ENCODE results near the gene TMEM179.

The TMEM179 gene

DNA sequence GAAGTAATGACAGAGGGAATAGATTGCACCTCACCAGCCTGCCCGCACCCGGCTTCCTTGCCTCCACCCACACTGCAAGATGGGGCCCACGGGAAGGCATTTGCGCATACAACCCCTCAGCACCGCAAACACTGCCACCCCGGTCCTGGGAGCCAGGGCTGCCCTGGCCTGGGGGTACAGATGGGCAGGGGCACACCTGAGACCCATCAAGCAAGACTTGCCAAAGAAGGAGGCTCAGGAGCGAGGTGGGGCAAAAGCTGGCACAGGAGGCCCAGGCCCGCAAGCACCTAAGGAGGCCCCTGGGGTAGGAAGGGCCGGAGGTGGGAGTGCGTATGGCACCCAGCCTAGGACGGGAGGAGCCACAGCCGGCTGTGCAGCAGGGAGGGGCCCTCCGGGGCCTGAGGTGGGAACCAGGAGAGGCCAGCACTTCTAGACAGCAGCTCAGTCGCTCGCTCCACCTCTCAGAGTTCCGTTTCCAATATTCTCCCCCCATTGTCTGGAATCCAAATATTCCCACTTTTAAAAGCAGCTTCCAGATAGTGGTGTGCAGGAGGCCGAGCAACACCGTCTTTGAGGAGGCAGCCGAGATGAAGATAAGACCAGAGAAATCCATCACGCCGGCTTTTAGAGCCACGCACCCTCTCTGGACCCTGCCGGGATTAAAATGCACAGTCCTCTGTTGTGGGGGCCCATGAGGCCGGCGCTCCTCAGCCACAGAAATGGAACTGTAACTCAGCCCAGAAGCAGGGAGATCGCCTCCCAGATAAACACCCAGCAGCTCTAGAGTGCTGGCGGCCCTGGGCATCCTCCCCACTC is 37.2 kb downstream of the TMEM179 start:
- H3K27ac ChIP-seq (ENCODE audit: low read length): no peak overlapping the region
- no peak overlapping the region for H3K4me3 ChIP-seq (ENCODE audit: low read length in 2 of 2)
- no peak overlapping the region for H3K9ac ChIP-seq (ENCODE audit: low read length in 2 of 2)
- no peaks in the 10 kb centered on the region for H3K36me3 ChIP-seq (ENCODE audit: control insufficient read depth in 2 of 2, insufficient read depth in 2 of 2, low read length in 2 of 2)
- H3K4me1 ChIP-seq (ENCODE audit: control insufficient read depth, insufficient read depth, low read length): peaks cover 6% of the 10 kb centered on the region
- peaks cover 16 to 28% of the 10 kb centered on the region in 2 donors for H3K27me3 ChIP-seq (ENCODE audit: control insufficient read depth in 1 of 2, insufficient read depth in 2 of 2, low read length in 2 of 2)
- H3K9me3 ChIP-seq (ENCODE audit: control insufficient read depth in 2 of 2, low read length in 2 of 2): no peaks in the 10 kb centered on the region

DNA sequence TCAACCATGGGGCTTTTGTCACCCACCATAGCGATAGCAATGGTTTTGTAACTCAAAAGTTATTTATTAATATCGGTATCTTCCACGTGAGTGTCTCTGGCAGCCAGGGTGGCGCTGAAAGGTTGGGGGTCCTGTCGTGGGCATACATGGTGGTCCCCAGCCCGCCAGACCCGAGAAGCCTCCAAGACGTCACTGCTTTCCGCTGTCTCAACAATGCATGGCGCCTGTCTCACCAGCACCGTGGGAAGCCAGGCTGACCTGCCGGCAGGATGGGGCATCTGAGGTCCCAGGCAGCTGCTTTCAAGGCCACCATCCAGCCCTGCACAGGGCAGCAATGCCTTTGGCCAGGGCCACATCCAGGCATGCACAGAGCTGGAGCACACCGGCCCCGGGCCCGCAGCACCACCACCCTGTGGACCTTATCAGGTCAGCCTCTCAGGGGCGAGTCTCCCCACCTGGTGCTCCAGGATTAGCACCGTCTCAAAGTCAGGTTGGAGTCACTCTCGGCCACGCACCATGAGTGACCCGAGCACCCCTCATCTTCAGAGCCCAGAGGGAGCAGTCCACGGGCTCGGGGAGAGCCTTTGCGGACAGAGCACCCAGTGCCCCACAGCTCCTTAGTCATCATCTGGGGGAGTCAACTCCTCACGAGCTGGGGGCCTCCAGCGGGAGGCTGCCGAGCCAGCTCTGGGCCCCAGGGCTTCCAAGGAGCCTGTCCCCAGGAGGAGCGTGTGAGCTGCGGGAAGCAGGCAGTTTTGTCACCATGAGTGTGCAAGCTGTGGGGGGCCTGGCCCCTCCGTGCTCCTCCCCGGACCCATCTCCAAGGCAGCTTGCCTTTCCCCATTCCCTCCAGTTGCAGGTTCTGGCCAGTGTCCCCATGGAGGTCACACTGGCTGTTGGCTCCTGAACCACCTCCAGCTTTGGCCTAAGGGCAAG is 39.6 kb downstream of the TMEM179 start:
- Histone ChIP-seq H3K27me3 (ENCODE audit: control insufficient read depth in 1 of 2, insufficient read depth in 2 of 2, low read length in 2 of 2) (peaks cover 19 to 28% of the 10 kb centered on the region in 2 donors), H3K27ac (ENCODE audit: low read length) (no peak overlapping the region), H3K9ac (ENCODE audit: low read length in 2 of 2) (no peak overlapping the region), H3K4me1 (ENCODE audit: control insufficient read depth, insufficient read depth, low read length) (peaks cover 6% of the 10 kb centered on the region), H3K9me3 (ENCODE audit: control insufficient read depth in 2 of 2, low read length in 2 of 2) (no peaks in the 10 kb centered on the region), H3K36me3 (ENCODE audit: control insufficient read depth in 2 of 2, insufficient read depth in 2 of 2, low read length in 2 of 2) (no peaks in the 10 kb centered on the region), H3K4me3 (ENCODE audit: low read length in 2 of 2) (no peak overlapping the region)

DNA sequence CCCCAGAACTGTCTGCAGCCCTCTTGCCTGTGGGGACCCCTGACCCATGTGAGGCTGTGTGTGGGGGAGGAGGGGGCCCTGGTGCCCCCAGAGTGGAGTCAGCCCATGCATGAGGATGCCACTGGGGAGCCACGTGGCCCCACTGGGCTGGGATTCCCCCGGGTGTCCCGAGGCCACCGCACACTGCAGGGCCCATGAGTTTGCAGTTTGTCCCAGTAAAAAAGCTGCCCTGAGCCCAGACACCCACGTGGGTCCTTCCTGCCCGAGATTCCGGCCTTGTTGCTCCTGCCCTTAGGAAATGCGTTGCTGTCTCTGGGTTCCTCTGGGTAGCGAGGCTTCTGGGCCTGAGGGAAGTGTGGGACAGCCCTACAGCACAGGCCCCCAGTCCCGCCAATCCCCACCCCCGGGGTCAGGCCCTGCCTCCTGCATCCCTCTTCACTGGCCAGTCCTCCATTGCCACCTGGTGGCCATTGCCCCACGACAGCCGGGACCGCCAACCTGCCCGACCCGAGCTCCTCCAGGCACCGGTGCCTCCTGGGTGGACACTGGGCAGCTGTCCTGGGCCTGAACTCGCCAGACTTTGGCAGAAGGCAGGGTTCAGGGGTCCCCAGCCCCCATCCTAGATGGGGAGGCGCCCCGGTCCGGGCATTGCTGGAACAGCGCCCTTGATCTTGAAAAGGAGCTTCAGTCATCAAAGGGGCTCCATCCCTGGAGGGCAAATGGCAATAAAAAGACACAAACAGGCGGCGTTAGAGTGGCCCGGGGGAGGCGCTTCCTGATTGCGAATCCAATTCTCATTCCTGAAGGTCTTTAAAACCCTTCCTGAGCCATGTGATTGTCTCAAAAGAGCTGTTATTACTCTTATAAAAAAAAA is 40.6 kb downstream of the TMEM179 start:
- H3K36me3 ChIP-seq (ENCODE audit: control insufficient read depth in 2 of 2, insufficient read depth in 2 of 2, low read length in 2 of 2): no peaks in the 10 kb centered on the region

DNA sequence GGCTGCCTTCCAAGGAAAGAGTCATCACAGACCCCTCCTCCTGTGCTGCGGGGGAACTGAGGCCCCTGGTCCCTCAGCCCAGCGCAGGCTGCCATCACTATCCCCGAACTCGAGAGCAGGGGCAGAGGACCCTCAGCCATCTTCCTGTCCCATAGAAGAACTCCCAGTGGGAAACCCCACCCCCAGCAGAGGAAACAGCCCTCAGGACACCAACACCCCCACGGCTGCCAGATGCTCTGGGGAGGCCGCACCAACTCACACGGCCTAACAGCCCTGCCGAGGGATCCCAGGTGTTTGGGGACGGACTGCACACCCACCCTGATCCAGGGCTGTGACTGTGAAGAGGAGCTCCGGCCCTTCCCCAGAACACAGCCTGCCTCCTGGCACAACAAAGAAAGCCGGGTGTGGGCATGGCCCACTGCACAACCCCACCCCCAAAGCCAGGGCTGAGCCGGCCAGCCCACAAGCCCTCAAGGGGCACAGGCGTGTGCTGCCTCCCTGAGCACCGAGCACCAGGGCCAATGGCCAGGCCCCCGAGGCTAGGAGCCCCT is 41.3 kb downstream of the TMEM179 start:
- Histone ChIP-seq H3K4me1 (ENCODE audit: control insufficient read depth, insufficient read depth, low read length) (peaks cover 6% of the 10 kb centered on the region), H3K27ac (ENCODE audit: low read length) (no peak overlapping the region), H3K9me3 (ENCODE audit: control insufficient read depth in 2 of 2, low read length in 2 of 2) (no peaks in the 10 kb centered on the region), H3K36me3 (ENCODE audit: control insufficient read depth in 2 of 2, insufficient read depth in 2 of 2, low read length in 2 of 2) (no peaks in the 10 kb centered on the region), H3K27me3 (ENCODE audit: control insufficient read depth in 1 of 2, insufficient read depth in 2 of 2, low read length in 2 of 2) (peaks cover 15 to 28% of the 10 kb centered on the region in 2 donors), H3K9ac (ENCODE audit: low read length in 2 of 2) (no peak overlapping the region), H3K4me3 (ENCODE audit: low read length in 2 of 2) (no peak overlapping the region)

More for the DNA sequence above, 40.6 kb downstream of the TMEM179 start:
- no peak overlapping the region for H3K4me3 ChIP-seq (ENCODE audit: low read length in 2 of 2)
- peaks cover 19 to 28% of the 10 kb centered on the region in 2 donors for H3K27me3 ChIP-seq (ENCODE audit: control insufficient read depth in 1 of 2, insufficient read depth in 2 of 2, low read length in 2 of 2)
- peaks cover 6% of the 10 kb centered on the region for H3K4me1 ChIP-seq (ENCODE audit: control insufficient read depth, insufficient read depth, low read length)
- no peaks in the 10 kb centered on the region for H3K9me3 ChIP-seq (ENCODE audit: control insufficient read depth in 2 of 2, low read length in 2 of 2)
- H3K27ac ChIP-seq (ENCODE audit: low read length): no peak overlapping the region
- no peak overlapping the region for H3K9ac ChIP-seq (ENCODE audit: low read length in 2 of 2)

DNA sequence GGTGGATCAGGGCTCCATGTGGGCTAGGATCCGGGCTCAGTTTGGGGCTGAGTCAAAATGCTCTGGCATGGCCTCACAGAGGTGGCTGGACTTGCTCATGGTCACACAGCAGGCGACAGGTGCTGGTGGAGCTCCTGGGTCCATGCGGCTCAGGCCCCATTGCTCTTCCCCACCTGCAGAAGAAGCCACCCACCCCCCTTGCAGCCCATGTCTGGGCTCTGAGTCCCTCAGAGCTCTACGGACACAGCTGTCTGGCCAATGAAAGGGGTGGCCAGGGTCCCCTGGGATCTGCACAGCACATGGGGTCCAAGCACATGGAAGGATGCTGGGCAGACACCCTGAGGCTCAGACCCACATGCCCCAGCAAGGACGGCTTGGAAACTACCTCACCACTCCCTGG is 42.0 kb downstream of the TMEM179 start:
- Histone ChIP-seq H3K27me3 (ENCODE audit: control insufficient read depth in 1 of 2, insufficient read depth in 2 of 2, low read length in 2 of 2) (peaks cover 15 to 28% of the 10 kb centered on the region in 2 donors), H3K27ac (ENCODE audit: low read length) (no peak overlapping the region), H3K9ac (ENCODE audit: low read length in 2 of 2) (no peak overlapping the region), H3K4me1 (ENCODE audit: control insufficient read depth, insufficient read depth, low read length) (peaks cover 6% of the 10 kb centered on the region), H3K36me3 (ENCODE audit: control insufficient read depth in 2 of 2, insufficient read depth in 2 of 2, low read length in 2 of 2) (no peaks in the 10 kb centered on the region), H3K9me3 (ENCODE audit: control insufficient read depth in 2 of 2, low read length in 2 of 2) (no peaks in the 10 kb centered on the region), H3K4me3 (ENCODE audit: low read length in 2 of 2) (no peak overlapping the region)

DNA sequence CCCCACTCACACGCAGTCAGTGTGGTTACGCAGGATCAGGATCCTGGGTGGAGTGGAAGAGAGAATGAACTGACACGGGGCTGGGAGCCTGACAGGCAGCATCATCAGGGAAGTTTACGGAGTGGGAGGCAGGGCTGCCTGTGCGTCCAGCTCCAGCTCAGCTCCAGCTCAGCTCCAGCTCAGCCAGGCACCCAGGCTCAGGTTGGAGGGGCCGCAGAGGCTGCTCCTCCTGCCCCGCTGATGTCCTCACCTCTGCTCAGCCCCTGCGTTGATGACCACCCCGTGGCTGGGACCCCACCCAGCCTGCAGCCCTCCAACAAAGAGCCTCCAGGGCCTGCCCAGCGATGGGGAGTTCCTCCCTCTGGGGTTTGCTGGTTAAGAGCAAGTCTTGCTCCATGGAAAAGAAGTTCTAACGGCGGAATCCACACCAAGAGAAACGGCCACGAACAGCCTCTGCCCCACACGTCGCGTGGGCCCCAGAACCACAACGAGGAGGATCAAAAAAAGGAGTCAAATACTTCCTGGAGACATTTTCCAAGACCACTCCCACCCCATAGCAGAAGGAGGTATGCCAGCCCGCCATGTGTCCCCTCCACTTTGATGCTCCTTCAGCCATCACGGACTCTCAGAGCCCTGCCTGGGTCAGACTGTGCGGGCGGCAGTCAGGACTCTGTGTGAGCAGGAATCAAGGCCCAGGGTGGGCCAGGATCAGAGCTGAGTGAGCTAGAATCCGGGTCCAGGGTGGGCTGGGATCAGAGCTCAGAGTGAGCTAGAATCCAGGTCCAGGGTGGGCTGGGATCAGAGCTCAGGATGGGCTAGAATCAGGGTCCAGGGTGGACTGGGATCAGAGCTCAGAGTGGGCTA is 42.7 kb downstream of the TMEM179 start:
- H3K9ac ChIP-seq (ENCODE audit: low read length in 2 of 2): no peak overlapping the region
- no peak overlapping the region for H3K27ac ChIP-seq (ENCODE audit: low read length)
- H3K4me3 ChIP-seq (ENCODE audit: low read length in 2 of 2): no peak overlapping the region
- peaks cover 6% of the 10 kb centered on the region for H3K4me1 ChIP-seq (ENCODE audit: control insufficient read depth, insufficient read depth, low read length)
- peaks cover 13 to 23% of the 10 kb centered on the region in 2 donors for H3K27me3 ChIP-seq (ENCODE audit: control insufficient read depth in 1 of 2, insufficient read depth in 2 of 2, low read length in 2 of 2)
- H3K9me3 ChIP-seq (ENCODE audit: control insufficient read depth in 2 of 2, low read length in 2 of 2): no peaks in the 10 kb centered on the region
- H3K36me3 ChIP-seq (ENCODE audit: control insufficient read depth in 2 of 2, insufficient read depth in 2 of 2, low read length in 2 of 2): no peaks in the 10 kb centered on the region

DNA sequence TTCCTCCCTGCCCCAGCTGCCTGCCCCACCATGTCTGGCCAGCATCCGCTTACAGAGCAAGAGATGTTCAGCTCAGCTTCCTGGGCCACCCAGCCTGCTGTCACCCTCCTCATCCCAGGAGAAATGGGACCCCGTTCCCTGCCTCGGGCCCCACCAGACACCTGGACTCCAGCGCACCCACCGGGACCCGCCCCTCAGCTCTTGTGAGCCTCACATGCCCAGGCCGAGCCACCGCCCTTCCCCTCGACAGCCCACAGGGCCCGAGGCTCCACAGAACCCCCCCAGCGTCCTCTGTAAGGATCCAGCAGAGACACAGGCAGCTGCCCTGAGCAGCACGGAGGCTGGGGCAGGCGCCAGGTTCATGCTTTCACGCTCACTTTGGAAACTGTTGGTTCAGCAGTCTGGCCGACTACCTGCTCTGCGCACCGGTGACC is 43.4 kb downstream of the TMEM179 start:
- Histone ChIP-seq H3K9me3 (ENCODE audit: control insufficient read depth in 2 of 2, low read length in 2 of 2) (no peaks in the 10 kb centered on the region), H3K36me3 (ENCODE audit: control insufficient read depth in 2 of 2, insufficient read depth in 2 of 2, low read length in 2 of 2) (no peaks in the 10 kb centered on the region), H3K27me3 (ENCODE audit: control insufficient read depth in 1 of 2, insufficient read depth in 2 of 2, low read length in 2 of 2) (peaks cover 12 to 23% of the 10 kb centered on the region in 2 donors), H3K4me3 (ENCODE audit: low read length in 2 of 2) (no peak overlapping the region), H3K9ac (ENCODE audit: low read length in 2 of 2) (no peak overlapping the region), H3K4me1 (ENCODE audit: control insufficient read depth, insufficient read depth, low read length) (peaks cover 6% of the 10 kb centered on the region), H3K27ac (ENCODE audit: low read length) (no peak overlapping the region)

DNA sequence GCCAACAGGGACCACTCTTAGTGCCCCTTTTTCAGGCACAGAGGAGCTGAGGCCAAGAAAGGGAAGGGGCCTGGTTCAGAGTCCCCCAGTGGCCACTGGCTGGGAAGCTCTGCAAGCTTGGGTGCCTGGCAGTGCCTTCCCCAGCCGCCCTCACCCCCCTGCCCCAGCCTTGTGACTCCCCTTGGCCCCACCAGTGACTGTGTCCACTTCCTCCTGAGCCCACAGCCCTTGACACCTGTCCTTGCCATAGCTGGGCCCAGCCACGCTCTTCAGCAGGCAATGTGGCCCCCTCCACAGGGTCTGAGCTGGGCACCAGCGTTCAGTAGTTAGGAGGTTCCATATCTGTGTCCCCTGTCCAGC is 44.0 kb downstream of the TMEM179 start:
- Histone ChIP-seq H3K9me3 (ENCODE audit: control insufficient read depth in 2 of 2, low read length in 2 of 2) (no peaks in the 10 kb centered on the region), H3K9ac (ENCODE audit: low read length in 2 of 2) (no peak overlapping the region), H3K36me3 (ENCODE audit: control insufficient read depth in 2 of 2, insufficient read depth in 2 of 2, low read length in 2 of 2) (no peaks in the 10 kb centered on the region), H3K4me3 (ENCODE audit: low read length in 2 of 2) (no peak overlapping the region), H3K27ac (ENCODE audit: low read length) (no peak overlapping the region), H3K27me3 (ENCODE audit: control insufficient read depth in 1 of 2, insufficient read depth in 2 of 2, low read length in 2 of 2) (peaks cover 14 to 23% of the 10 kb centered on the region in 2 donors), H3K4me1 (ENCODE audit: control insufficient read depth, insufficient read depth, low read length) (peaks cover 6% of the 10 kb centered on the region)

DNA sequence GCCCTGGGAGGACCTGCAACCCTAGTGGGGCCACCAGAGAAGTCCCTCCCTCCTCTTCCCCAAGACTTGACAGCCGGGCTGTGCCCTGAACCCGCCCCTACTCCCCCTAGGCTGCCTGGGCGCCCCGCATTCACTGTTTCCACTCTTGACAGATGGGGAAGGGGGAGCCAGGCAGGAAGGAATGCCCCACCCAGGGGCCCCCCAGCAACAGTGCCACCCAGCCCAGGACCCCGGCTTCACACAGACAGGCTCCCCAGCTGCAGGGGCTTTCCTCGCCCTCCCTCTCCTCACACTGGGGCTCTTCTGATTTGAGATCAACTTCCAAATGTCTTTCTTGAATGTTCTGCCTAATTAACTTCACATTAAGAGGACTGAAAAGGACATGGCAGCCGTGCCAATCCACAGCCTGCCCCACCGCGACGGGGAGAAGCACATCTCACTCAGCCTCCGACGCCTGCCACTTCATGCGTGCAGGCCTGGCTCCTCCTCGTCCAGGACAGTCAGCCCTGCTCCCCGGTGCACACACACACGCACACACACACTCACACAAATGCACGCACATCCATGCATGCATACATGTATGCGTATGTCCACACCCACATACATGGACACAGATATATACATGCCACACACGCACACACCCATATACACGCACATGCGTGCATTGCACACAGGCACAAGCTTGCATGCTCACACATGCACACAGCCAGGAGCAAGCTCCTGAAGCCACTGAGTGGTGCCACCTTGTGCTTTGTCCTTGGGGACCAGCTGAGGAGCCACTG is 44.6 kb downstream of the TMEM179 start:
- H3K27ac ChIP-seq (ENCODE audit: low read length): no peak overlapping the region
- no peaks in the 10 kb centered on the region for H3K9me3 ChIP-seq (ENCODE audit: control insufficient read depth in 2 of 2, low read length in 2 of 2)
- peaks cover 9 to 20% of the 10 kb centered on the region in 2 donors for H3K27me3 ChIP-seq (ENCODE audit: control insufficient read depth in 1 of 2, insufficient read depth in 2 of 2, low read length in 2 of 2)
- no peaks in the 10 kb centered on the region for H3K36me3 ChIP-seq (ENCODE audit: control insufficient read depth in 2 of 2, insufficient read depth in 2 of 2, low read length in 2 of 2)
- no peak overlapping the region for H3K4me3 ChIP-seq (ENCODE audit: low read length in 2 of 2)
- H3K4me1 ChIP-seq (ENCODE audit: control insufficient read depth, insufficient read depth, low read length): peaks cover 6% of the 10 kb centered on the region
- no peak overlapping the region for H3K9ac ChIP-seq (ENCODE audit: low read length in 2 of 2)
